K562 (cell line): Measurements from ENCODE around the gene GFOD2. TPM values are rescaled to one million over a fixed set of nuclear protein-coding genes. Genes with fewer than 3 reads are reported as not detected.

Source experiments
- ATAC-seq: fragments of 200-7000 bp; cut with Tn5 transposase; 3 replicates; pipeline ENCODE4 v1.9.1; 2020; ENCODE audit warnings: moderate library complexity
- BruUV-seq: library from RNA; stranded (reverse); fragments of 400-500 nt; replicated peaks from 2 replicates; lab custom pipeline; 2021; lab: Mats Ljungman, UMichigan
- CTCF ChIA-PET: fragments of 300-600 bp; formaldehyde crosslinking; extraction: SDS; loops from one replicate; lab custom pipeline; 2021; ENCODE audit warnings: low intra/inter-chr PET ratio; lab: Yijun Ruan, JAX
- POLR2A ChIA-PET: fragments of 300-600, 350-650 bp; sonication (Branson Sonifier 250); formaldehyde crosslinking; extraction: SDS; loops from one replicate; lab custom pipeline; 2021; ENCODE audit warnings: antibody characterized with exemption, inconsistent platforms; lab: Yijun Ruan, JAX
- DNase-seq, 4 experiments: peaks; one replicate each; pipeline versions ENCODE4 v3.0.0 to v3.0.0-alpha.2; 2011 to 2018; ENCODE audit warnings: low spot score in 3 of 4, mixed read lengths in 3 of 4; ENCODE audit errors: extremely low read depth in 1 of 4
- FAIRE-seq: peaks from 2 replicates; lab custom pipeline; 2011; peaks lifted over from hg19 to GRCh38; lab: Jason Lieb, UNC
- H2AFZ ChIP-seq: 2 replicates; pipeline ENCODE4 v1.6.0; 2011; ENCODE audit warnings: low read depth, low read length, control low read depth, inconsistent platforms
- H3K27ac ChIP-seq: fragments of 200-600 bp; 3 replicates; pipeline ENCODE4 v1.8.0; 2011; ENCODE audit warnings: low read depth, mild to moderate bottlenecking, control low read depth, inconsistent platforms, low read length, moderate library complexity, mixed read lengths; ENCODE audit errors: extremely low read depth
- H3K27me3 ChIP-seq, 2 experiments: fragments of 300-600 bp in 1 of 2; 2 replicates in 1 of 2; 3 replicates in 1 of 2; pipeline versions ENCODE4 v1.6.0 to v1.8.0; 2011; ENCODE audit warnings: inconsistent platforms in 2 of 2, low read length in 2 of 2, mild to moderate bottlenecking in 1 of 2, mixed read lengths in 1 of 2, moderate library complexity in 1 of 2; ENCODE audit not compliant: control insufficient read depth in 2 of 2, insufficient read depth in 2 of 2
- H3K36me3 ChIP-seq: fragments of 300-600 bp; 3 replicates; pipeline ENCODE4 v1.8.0; 2011; ENCODE audit warnings: mild to moderate bottlenecking, low read length, inconsistent platforms; ENCODE audit not compliant: control insufficient read depth, insufficient read depth
- H3K4me1 ChIP-seq, 2 experiments: fragments of 200-600 bp in 1 of 2; replicated peaks in 1 of 2; 2 replicates in 1 of 2; 3 replicates in 1 of 2; pipeline versions ENCODE4 v1.5.1 to v1.8.0; 2011; ENCODE audit warnings: inconsistent platforms in 2 of 2, low read length in 2 of 2, mild to moderate bottlenecking in 1 of 2, mixed read lengths in 1 of 2, moderate library complexity in 1 of 2; ENCODE audit not compliant: control insufficient read depth in 2 of 2, insufficient read depth in 2 of 2
- H3K4me2 ChIP-seq: 2 replicates; pipeline ENCODE4 v1.6.1; 2011; ENCODE audit warnings: low read length, control low read depth, inconsistent platforms, mixed read lengths; ENCODE audit not compliant: insufficient read depth
- H3K4me3 ChIP-seq: fragments of 200-600 bp; sonication (generic), shearing (Covaris generic); 2 replicates; pipeline ENCODE4 v1.5.1; 2016; ENCODE audit warnings: control low read depth, inconsistent platforms
- H3K79me2 ChIP-seq: fragments of 200-600 bp; 3 replicates; pipeline ENCODE4 v1.8.0; 2011; ENCODE audit warnings: low read length, inconsistent platforms; ENCODE audit not compliant: control insufficient read depth, insufficient read depth
- H3K9ac ChIP-seq, 2 experiments: 2 replicates each; pipeline versions ENCODE4 v1.6.0 to v1.6.1; 2011; ENCODE audit warnings: low read depth in 2 of 2, low read length in 2 of 2, control low read depth in 1 of 2, inconsistent platforms in 1 of 2, mild to moderate bottlenecking in 1 of 2, mixed read lengths in 1 of 2; ENCODE audit not compliant: insufficient read depth in 1 of 2
- H3K9me1 ChIP-seq: one replicate; pipeline ENCODE4 v1.6.0; 2011; ENCODE audit warnings: inconsistent platforms, mild to moderate bottlenecking, low read length, moderate library complexity; ENCODE audit not compliant: control insufficient read depth, insufficient read depth
- H3K9me3 ChIP-seq: replicated peaks from 2 replicates; pipeline ENCODE4 v1.5.1; 2011; ENCODE audit warnings: low read depth, low read length, inconsistent platforms; ENCODE audit not compliant: control insufficient read depth, insufficient read depth
- H4K20me1 ChIP-seq: replicated peaks from 2 replicates; pipeline ENCODE4 v1.6.1; 2011; ENCODE audit warnings: low read length, inconsistent platforms, mixed read lengths; ENCODE audit not compliant: control insufficient read depth, insufficient read depth
- CEBPB ChIP-seq: fragments of 450-650 bp; IDR thresholded peaks from 2 replicates; pipeline ENCODE4 v1.6.1; 2016; ENCODE audit warnings: missing genetic modification characterization, missing compliant biosample characterization
- CEBPG ChIP-seq, 3 experiments: fragments of 200-800 bp in 1 of 3; sonication (Bioruptor generic) in 1 of 3; sonication (generic) in 1 of 3; formaldehyde crosslinking in 1 of 3; IDR thresholded peaks in 2 of 3; conservative IDR thresholded peaks in 1 of 3; 2 replicates each; pipeline versions ENCODE4 v1.6.1 to v1.8.0; 2016 to 2022; ENCODE audit warnings: missing compliant biosample characterization in 2 of 3, missing genetic modification characterization in 2 of 3, mild to moderate bottlenecking in 1 of 3, missing genetic modification reagents in 1 of 3
- WGBS: fragments of 100-300 bp; shearing (Covaris generic); methylation state at CpG from one replicate; pipeline ENCODE4 v1.1.6; 2016; ENCODE audit warnings: low coverage, mixed read lengths; ENCODE audit not compliant: insufficient coverage; ENCODE audit errors: missing lambda C conversion rate; 5-methylcytosine and 5-hydroxymethylcytosine counted together
- in situ Hi-C: fragments of 300-500 bp; cut with MboI; formaldehyde crosslinking; loops from 4 replicates; pipeline ENCODE4 v1.15.0; 2018; ENCODE audit warnings: inconsistent platforms, mixed read lengths
- intact Hi-C: fragments of 100-400 bp; cut with micrococcal nuclease; formaldehyde crosslinking; loops from 2 replicates; pipeline ENCODE4 v1.14.2; 2022
- polyA plus RNA-seq, 8 experiments: library from polyadenylated mRNA; depleted of rRNA in 4 of 8; stranded (reverse) in 5 of 8; unstranded in 3 of 8; fragments of >200 nt; fragmentation: Nextera tagmentation in 2 of 8; fragmentation: Illumina TruSeq in 1 of 8; extraction: Ambion mirVana in 2 of 8; extraction: Trizol in 1 of 8; gene quantifications; 2 replicates each; pipeline versions ENCODE4 v1.2.1 to v1.2.3, GENCODE V29; 2011 to 2014; ENCODE audit warnings: inconsistent platforms in 1 of 8, missing spikeins in 1 of 8
- total RNA-seq, 7 experiments: library from RNA; depleted of rRNA in 6 of 7; stranded (reverse); fragments of >200 nt in 6 of 7; fragmentation: Illumina TruSeq in 2 of 7; extraction: Trizol in 2 of 7; gene quantifications; 2 replicates each; pipeline versions ENCODE4 v1.2.1 to v1.2.3, GENCODE V29; 2011 to 2021; ENCODE audit warnings: low replicate concordance in 1 of 7
- TF ChIP-seq, protein P1 (sequence below): fragments of 450-650 bp; formaldehyde crosslinking; IDR thresholded peaks from 2 replicates; pipeline ENCODE4 v1.4.0; 2022; ENCODE audit warnings: missing genetic modification characterization

GFOD2 gene
- total and polyA plus RNA-seq, 9 of the 15 experiments (the other 6 are each of a cell fraction or from before 2014, with no cell fraction given), result 1.9 to 15.8 (median 11.1) TPM

DNA sequence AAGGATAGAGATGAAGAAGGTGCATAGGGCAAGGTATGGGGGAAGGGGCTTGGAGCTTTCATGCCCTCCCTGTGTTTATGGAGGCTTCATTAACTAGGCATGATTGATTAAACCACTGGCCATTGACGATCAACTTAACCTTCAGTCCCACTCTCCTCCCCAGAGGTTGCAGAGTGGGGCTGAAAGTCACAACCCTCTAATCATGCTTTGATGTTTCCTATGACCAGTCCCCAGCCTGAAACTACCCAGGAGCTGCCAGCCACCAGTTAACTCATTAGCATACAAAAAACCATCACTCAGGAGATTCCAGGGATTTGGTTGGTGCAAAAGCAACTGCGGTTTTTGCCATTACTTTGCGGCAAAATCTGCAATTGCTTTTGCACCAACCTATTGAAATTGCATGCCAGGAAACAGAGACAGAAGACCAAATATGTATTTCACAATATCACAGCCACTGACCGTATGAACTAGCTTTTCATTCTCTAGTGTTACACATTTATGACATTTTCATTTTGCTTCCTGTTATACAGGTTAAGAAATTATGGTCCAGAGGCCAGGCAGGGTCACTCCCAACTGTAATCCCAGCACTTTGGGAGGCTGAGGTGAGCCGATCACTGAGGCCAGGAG lies 5.4 kb downstream of the GFOD2 start:
- H3K4me3 ChIP-seq, result no peak overlapping the region
- H3K9ac ChIP-seq, result no peak overlapping the region
- BruUV-seq, result no TSS peak
- no peak for DNase-seq
- no peak overlapping the region for H3K4me2 ChIP-seq
- no peaks in the 10 kb centered on the region for H3K27me3 ChIP-seq
- no peak for ATAC-seq
- intact Hi-C loops (no loop called here), in situ Hi-C loops (no loop called here)
- peaks cover 3 to 12% of the 10 kb centered on the region in 2 experiments for H3K4me1 ChIP-seq
- 90% methylated on average over 5 of the region's 5 CpGs for WGBS
- no peak for FAIRE-seq
- 0 out of 2 replicates have a peak, but pooled peaks cover 4% of the 10 kb centered on the region for H4K20me1 ChIP-seq
- TF ChIP-seq CEBPB (tag) (peak; percentile 70), CEBPG (CRISPR knock-in tag; IDR thresholded peaks at IDR 0.05) (no peak), CEBPG (tag; conservative IDR thresholded peaks at IDR 0.05 in 1 of 2, IDR thresholded peaks at IDR 0.05 in 1 of 2) (peak in 1 of 2 experiments; percentile 15; a peak in 1 of 4 replicates)
- TF ChIP-seq, protein P1, sequence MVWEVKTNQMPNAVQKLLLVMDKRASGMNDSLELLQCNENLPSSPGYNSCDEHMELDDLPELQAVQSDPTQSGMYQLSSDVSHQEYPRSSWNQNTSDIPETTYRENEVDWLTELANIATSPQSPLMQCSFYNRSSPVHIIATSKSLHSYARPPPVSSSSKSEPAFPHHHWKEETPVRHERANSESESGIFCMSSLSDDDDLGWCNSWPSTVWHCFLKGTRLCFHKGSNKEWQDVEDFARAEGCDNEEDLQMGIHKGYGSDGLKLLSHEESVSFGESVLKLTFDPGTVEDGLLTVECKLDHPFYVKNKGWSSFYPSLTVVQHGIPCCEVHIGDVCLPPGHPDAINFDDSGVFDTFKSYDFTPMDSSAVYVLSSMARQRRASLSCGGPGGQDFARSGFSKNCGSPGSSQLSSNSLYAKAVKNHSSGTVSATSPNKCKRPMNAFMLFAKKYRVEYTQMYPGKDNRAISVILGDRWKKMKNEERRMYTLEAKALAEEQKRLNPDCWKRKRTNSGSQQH (CRISPR knock-in tag), result no peak
- H3K36me3 ChIP-seq, result peaks cover 8% of the 10 kb centered on the region; the same call in 1 of the 3 replicates
- no peaks in the 10 kb centered on the region for H3K9me3 ChIP-seq
- no peak overlapping the region for H3K27ac ChIP-seq
- no peak overlapping the region for H2AFZ ChIP-seq
- POLR2A ChIA-PET, result no interaction called here
- peaks cover 25% of the 10 kb centered on the region for H3K79me2 ChIP-seq
- CTCF ChIA-PET, result no interaction called here
- H3K9me1 ChIP-seq, result no peaks in the 10 kb centered on the region
